Keratinocyte (primary cell): ENCODE measurements around the gene MORN5. TPM values are rescaled to one million over a fixed set of nuclear protein-coding genes. Genes with fewer than 3 reads are reported as not detected.

Source experiments
- DNase-seq: peaks from one replicate; pipeline ENCODE4 v3.0.0-alpha.2; 2011; ENCODE audit warnings: low read depth, missing footprints, low spot score
- FAIRE-seq: peaks from 2 replicates; lab custom pipeline; 2011; peaks lifted over from hg19 to GRCh38; lab: Jason Lieb, UNC
- H2AFZ ChIP-seq: 2 replicates; pipeline ENCODE4 v1.6.0; 2012; ENCODE audit warnings: low read length, control low read depth, inconsistent platforms; ENCODE audit not compliant: control insufficient read depth
- H3K27ac ChIP-seq: 2 replicates; pipeline ENCODE4 v1.5.1; 2011; ENCODE audit warnings: low read length; ENCODE audit not compliant: control insufficient read depth, insufficient read depth
- H3K27me3 ChIP-seq: 3 replicates; pipeline ENCODE4 v1.6.0; 2011; ENCODE audit warnings: low read length; ENCODE audit not compliant: control insufficient read depth, insufficient read depth; ENCODE audit errors: extremely low read depth
- H3K36me3 ChIP-seq, 2 experiments: 2 replicates in 1 of 2; 3 replicates in 1 of 2; pipeline ENCODE4 v1.5.1; 2011; ENCODE audit warnings: low read length in 2 of 2, mild to moderate bottlenecking in 1 of 2; ENCODE audit not compliant: control insufficient read depth in 2 of 2, insufficient read depth in 2 of 2; ENCODE audit errors: extremely low read depth in 1 of 2
- H3K4me1 ChIP-seq: 3 replicates; pipeline ENCODE4 v1.5.1; 2011; ENCODE audit warnings: low read length; ENCODE audit not compliant: control insufficient read depth, insufficient read depth; ENCODE audit errors: extremely low read depth
- H3K4me2 ChIP-seq: 3 replicates; pipeline ENCODE4 v1.6.0; 2011; ENCODE audit warnings: low read depth, low read length; ENCODE audit not compliant: control insufficient read depth, insufficient read depth; ENCODE audit errors: extremely low read depth
- H3K4me3 ChIP-seq, 3 experiments: fragments of 200-600 bp in 1 of 3; sonication (generic) in 1 of 3; 2 replicates in 2 of 3; 3 replicates in 1 of 3; pipeline ENCODE4 v1.5.1; 2011 to 2016; ENCODE audit warnings: low read length in 3 of 3, mild to moderate bottlenecking in 3 of 3, control low read depth in 2 of 3, inconsistent platforms in 1 of 3, low read depth in 1 of 3, mixed read lengths in 1 of 3, mixed run types in 1 of 3, moderate library complexity in 1 of 3; ENCODE audit not compliant: control insufficient read depth in 2 of 3, insufficient read depth in 2 of 3; ENCODE audit errors: extremely low read depth in 1 of 3
- H3K79me2 ChIP-seq: 2 replicates; pipeline ENCODE4 v1.6.0; 2012; ENCODE audit warnings: low read length; ENCODE audit not compliant: control insufficient read depth, insufficient read depth
- H3K9ac ChIP-seq: 3 replicates; pipeline ENCODE4 v1.6.0; 2011; ENCODE audit warnings: low read length; ENCODE audit not compliant: control insufficient read depth, insufficient read depth; ENCODE audit errors: extremely low read depth
- H3K9me1 ChIP-seq: 3 replicates; pipeline ENCODE4 v1.6.0; 2011; ENCODE audit warnings: low read length; ENCODE audit not compliant: control insufficient read depth, insufficient read depth; ENCODE audit errors: extremely low read depth
- H3K9me3 ChIP-seq: 2 replicates; pipeline ENCODE4 v1.5.1; 2012; ENCODE audit warnings: low read depth, low read length; ENCODE audit not compliant: control insufficient read depth
- H4K20me1 ChIP-seq: 3 replicates; pipeline ENCODE4 v1.6.0; 2011; ENCODE audit warnings: low read length; ENCODE audit not compliant: control insufficient read depth, insufficient read depth; ENCODE audit errors: extremely low read depth
- EZH2 ChIP-seq: IDR thresholded peaks from one replicate; pipeline ENCODE4 v1.6.1; 2012; ENCODE audit warnings: inconsistent platforms, mild to moderate bottlenecking, low read length, moderate library complexity
- dilution Hi-C: fragments of 300-500 bp; cut with MboI; formaldehyde crosslinking; loops from one replicate; pipeline ENCODE4 v1.7.0; 2020; ENCODE audit warnings: low sequenced_read_pairs; ENCODE audit not compliant: extremely low pct_ligation_motif_present
- polyA plus RNA-seq, 5 experiments: library from polyadenylated mRNA; depleted of rRNA in 3 of 5; stranded (reverse) in 3 of 5; stranded (forward) in 1 of 5; unstranded in 1 of 5; fragments of >200 nt; gene quantifications; 1 replicate in 1 of 5; 2 replicates in 3 of 5; 3 replicates in 1 of 5; pipeline versions ENCODE4 v1.2.1 to v1.2.3, GENCODE V29; 2011 to 2012; ENCODE audit warnings: missing spikeins in 2 of 5, low read depth in 1 of 5, low replicate concordance in 1 of 5
- TF ChIP-seq, protein P1 (sequence below), 3 experiments: IDR thresholded peaks in 1 of 3; conservative IDR thresholded peaks in 1 of 3; optimal IDR thresholded peaks in 1 of 3; 2 replicates in 2 of 3; 3 replicates in 1 of 3; pipeline versions ENCODE3 to v1.5.1; 2011; ENCODE audit warnings: low read length in 3 of 3, mild to moderate bottlenecking in 3 of 3, moderate library complexity in 2 of 3, control low read depth in 1 of 3, inconsistent platforms in 1 of 3; ENCODE audit not compliant: insufficient read depth in 2 of 3; ENCODE audit errors: extremely low read depth in 1 of 3

MORN5 gene
- polyA plus RNA-seq, 1 donor (not counting 4 experiments of a cell fraction or from before 2014, with no cell fraction given) = not detected

DNA sequence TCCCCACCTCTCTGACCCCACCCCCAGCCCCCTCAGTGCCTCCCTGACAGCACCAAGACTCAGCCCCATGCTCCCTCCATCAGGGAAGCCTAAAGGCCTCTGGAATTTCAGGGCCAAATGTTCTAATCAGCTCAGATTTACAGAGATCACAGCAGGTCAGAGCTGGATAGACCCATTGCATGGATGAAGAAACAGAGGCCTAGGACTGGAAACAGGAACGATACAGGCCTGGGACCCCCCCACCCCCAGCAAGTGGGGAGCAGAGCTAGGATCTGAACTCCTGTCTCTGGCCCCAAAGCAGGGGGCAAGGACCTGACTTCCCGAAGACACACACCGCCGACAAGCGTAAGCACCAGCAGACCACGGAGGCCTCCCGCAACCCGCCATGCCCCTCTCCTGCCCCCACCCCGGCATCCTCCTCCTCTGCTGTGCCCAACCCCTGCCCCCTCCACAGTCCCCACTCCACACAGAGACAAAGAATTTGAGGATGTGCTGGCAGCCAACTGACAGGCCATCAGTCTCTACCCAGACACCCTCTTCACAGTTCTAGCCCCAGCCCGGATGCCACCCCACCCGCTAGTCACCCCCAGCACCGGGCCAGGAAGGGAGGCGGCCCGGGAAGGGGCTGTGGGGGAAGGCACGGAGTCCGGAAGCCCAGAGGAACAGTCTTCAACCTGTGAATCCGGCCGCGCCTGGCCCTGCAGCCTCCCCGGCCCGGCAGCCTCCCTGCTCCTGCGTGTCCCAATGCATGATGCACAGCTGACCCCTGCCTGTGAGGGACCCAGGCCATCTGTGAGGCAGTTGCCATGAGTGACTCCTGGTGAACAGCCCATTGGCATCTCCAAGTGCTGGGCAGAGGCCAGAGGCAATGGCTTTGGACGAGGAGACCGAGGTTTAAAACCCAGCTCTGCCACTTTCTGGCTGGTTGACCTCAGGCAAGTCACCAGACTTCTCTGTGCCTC lies 31.4 kb upstream of the MORN5 start:
- TF ChIP-seq EZH2 = no peak
- TF ChIP-seq, protein P1, sequence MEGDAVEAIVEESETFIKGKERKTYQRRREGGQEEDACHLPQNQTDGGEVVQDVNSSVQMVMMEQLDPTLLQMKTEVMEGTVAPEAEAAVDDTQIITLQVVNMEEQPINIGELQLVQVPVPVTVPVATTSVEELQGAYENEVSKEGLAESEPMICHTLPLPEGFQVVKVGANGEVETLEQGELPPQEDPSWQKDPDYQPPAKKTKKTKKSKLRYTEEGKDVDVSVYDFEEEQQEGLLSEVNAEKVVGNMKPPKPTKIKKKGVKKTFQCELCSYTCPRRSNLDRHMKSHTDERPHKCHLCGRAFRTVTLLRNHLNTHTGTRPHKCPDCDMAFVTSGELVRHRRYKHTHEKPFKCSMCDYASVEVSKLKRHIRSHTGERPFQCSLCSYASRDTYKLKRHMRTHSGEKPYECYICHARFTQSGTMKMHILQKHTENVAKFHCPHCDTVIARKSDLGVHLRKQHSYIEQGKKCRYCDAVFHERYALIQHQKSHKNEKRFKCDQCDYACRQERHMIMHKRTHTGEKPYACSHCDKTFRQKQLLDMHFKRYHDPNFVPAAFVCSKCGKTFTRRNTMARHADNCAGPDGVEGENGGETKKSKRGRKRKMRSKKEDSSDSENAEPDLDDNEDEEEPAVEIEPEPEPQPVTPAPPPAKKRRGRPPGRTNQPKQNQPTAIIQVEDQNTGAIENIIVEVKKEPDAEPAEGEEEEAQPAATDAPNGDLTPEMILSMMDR (optimal IDR thresholded peaks at IDR 0.05 in 1 of 3, IDR thresholded peaks at IDR 0.05 in 1 of 3, conservative IDR thresholded peaks at IDR 0.05 in 1 of 3; ENCODE audit: extremely low read depth in 1 of 3, insufficient read depth in 2 of 3, low read length in 3 of 3) = no peak
- Histone ChIP-seq H3K9me1 (no peaks in the 10 kb centered on the region), H3K9ac (no peak overlapping the region), H3K27ac (no peak overlapping the region), H3K79me2 (no peaks in the 10 kb centered on the region), H4K20me1 (no peaks in the 10 kb centered on the region), H3K4me3 (no peak overlapping the region), H3K4me2 (no peak overlapping the region), H3K9me3 (no peaks in the 10 kb centered on the region), H2AFZ (no peak overlapping the region), H3K4me1 (peaks cover 15% of the 10 kb centered on the region), H3K36me3 (no peaks in the 10 kb centered on the region), H3K27me3 (peaks cover 14% of the 10 kb centered on the region)
- dilution Hi-C loops = no loop called here
- FAIRE-seq (no peak), DNase-seq (no peak)

DNA sequence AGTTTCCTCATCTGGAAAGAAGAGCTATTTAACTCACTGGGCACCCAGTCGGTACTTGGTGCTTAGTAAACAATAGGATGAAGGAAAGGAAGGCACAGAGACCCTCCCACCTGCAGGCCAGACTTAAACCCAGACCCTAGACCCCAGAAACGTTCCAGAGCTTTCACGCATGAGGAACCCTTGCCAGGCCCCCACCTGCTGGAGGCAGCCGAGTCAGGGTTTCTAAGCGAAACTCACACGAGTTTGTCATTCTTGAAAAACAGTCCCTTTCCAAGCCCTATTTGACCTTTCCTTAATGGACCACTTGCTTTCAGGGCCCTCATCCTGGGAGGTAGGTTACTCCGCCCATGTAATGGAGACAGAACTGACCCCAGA lies 30.8 kb upstream of the MORN5 start:
- Histone ChIP-seq H3K9me1 (no peaks in the 10 kb centered on the region), H3K27ac (no peak overlapping the region), H3K4me2 (no peak overlapping the region), H3K4me3 (no peak overlapping the region), H4K20me1 (no peaks in the 10 kb centered on the region), H2AFZ (no peak overlapping the region), H3K79me2 (no peaks in the 10 kb centered on the region), H3K36me3 (no peaks in the 10 kb centered on the region), H3K9ac (no peak overlapping the region), H3K4me1 (peaks cover 15% of the 10 kb centered on the region), H3K27me3 (peaks cover 14% of the 10 kb centered on the region), H3K9me3 (no peaks in the 10 kb centered on the region)
- no peak for DNase-seq
- no peak for FAIRE-seq
- dilution Hi-C loops = no loop called here
- TF ChIP-seq, protein P1 (optimal IDR thresholded peaks at IDR 0.05 in 1 of 3, IDR thresholded peaks at IDR 0.05 in 1 of 3, conservative IDR thresholded peaks at IDR 0.05 in 1 of 3; ENCODE audit: extremely low read depth in 1 of 3, insufficient read depth in 2 of 3, low read length in 3 of 3) = no peak
- no peak for TF ChIP-seq EZH2
